Body of pancreas (tissue), 4 donors: ENCODE data around the gene ANKS1B. TPM values are rescaled to one million over a fixed set of nuclear protein-coding genes. Genes with fewer than 3 reads are reported as not detected.
"Not testable (repeated sequence)": the region's sequence is repeated elsewhere in the genome, so short reads cannot be mapped to it uniquely, and the experiment has no call there.

ENCODE experiments used
- ATAC-seq: fragments of 150-250 bp; one replicate; pipeline ENCODE4 v1.9.1; 2016
- DNase-seq, 4 donors: peaks; one replicate each; pipeline ENCODE4 v3.0.0-alpha.2; 2019
- H3K27ac ChIP-seq, 4 donors: fragments of 200-600 bp; sonication (generic); 1 replicate in 3 of 4; 2 replicates in 1 of 4; pipeline versions ENCODE4 v1.5.1 to v1.6.1; 2016 to 2019; ENCODE audit warnings: mild to moderate bottlenecking in 1 of 4, mixed read lengths in 1 of 4, moderate library complexity in 1 of 4
- H3K27me3 ChIP-seq, 2 donors: fragments of 200-600 bp; sonication (generic); one replicate each; pipeline ENCODE4 v1.6.0; 2016; ENCODE audit warnings: mild to moderate bottlenecking in 1 of 2
- H3K36me3 ChIP-seq, 2 donors: fragments of 200-600 bp; sonication (generic); replicated peaks in 1 of 2; 2 replicates each; pipeline ENCODE4 v1.5.1; 2016; ENCODE audit warnings: low read depth in 2 of 2; ENCODE audit not compliant: insufficient read depth in 1 of 2
- H3K4me1 ChIP-seq: fragments of 200-600 bp; sonication (generic); one replicate; pipeline ENCODE4 v1.6.0; 2016
- H3K4me3 ChIP-seq, 2 donors: fragments of 200-600 bp; sonication (generic); 1 replicate in 1 of 2; 2 replicates in 1 of 2; pipeline ENCODE4 v1.5.1; 2016 to 2019
- H3K9me3 ChIP-seq, 3 donors: fragments of 200-600 bp; sonication (generic); 1 replicate in 2 of 3; 2 replicates in 1 of 3; pipeline ENCODE4 v1.5.1; 2016
- CTCF ChIP-seq, 7 experiments: fragments of 450-650 bp in 4 of 7; fragments of 200-600 bp in 3 of 7; sonication (generic) in 3 of 7; IDR thresholded peaks; one replicate each; pipeline ENCODE4 v1.5.1; 2016 to 2019; ENCODE audit warnings: antibody characterized with exemption in 7 of 7
- POLR2A ChIP-seq, 3 donors: fragments of 450-650 bp; IDR thresholded peaks; one replicate each; pipeline ENCODE4 v1.6.1; 2016; ENCODE audit warnings: antibody characterized with exemption in 3 of 3, mild to moderate bottlenecking in 2 of 3
- WGBS, 2 donors: methylation state at CpG; one replicate each; pipeline ENCODE4 v1.1.5; 2017; 5-methylcytosine and 5-hydroxymethylcytosine counted together
- intact Hi-C: fragments of 100-400 bp; cut with DNase I; formaldehyde crosslinking; loops from one replicate; pipeline ENCODE4 v1.15.1; 2023
- total RNA-seq, 2 donors: library from RNA; depleted of rRNA; stranded (reverse); fragments of >200 nt; gene quantifications; one replicate each; pipeline ENCODE4 v1.1.0, GENCODE V29; 2016

The ANKS1B gene
- total RNA-seq, 2 donors from 2014 or later, result 2.1 to 10.2 TPM

DNA sequence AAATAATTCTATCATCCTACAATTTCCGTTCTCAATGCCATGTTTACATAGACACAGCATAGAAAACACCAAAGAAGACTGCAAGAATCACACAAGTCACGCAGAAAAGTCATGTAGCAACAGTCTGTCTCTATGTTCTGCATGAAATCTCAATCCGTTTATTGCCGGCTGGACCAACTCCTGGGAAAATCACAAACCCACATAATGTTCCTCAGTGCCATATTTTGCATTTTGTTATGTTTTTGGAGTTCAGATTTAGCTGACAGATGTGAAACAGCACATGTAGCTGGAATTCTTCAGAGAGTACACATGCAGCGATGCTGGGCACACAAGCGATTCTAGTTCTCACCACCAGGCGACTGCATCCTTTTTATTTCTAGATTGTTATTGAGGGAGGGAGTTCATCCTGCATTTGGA lies 1146.5 kb downstream of the ANKS1B start:
- 39 to 49% methylated on average over 7 of the region's 7 CpGs for WGBS, 2 donors
- Histone ChIP-seq H3K27me3 (no peaks in the 10 kb centered on the region), H3K4me3 (no peak overlapping the region), H3K4me1 (no peaks in the 10 kb centered on the region), H3K36me3 (no peaks in the 10 kb centered on the region), H3K9me3 (no peaks in the 10 kb centered on the region), H3K27ac (no peak overlapping the region)
- ATAC-seq (no peak), DNase-seq (no peak)
- TF ChIP-seq CTCF (IDR thresholded peaks at IDR 0.05) (peak in 3 of 7 experiments; percentile 12 to 14 (median 13)), POLR2A (IDR thresholded peaks at IDR 0.05) (no peak)
- intact Hi-C loops, result no loop called here

DNA sequence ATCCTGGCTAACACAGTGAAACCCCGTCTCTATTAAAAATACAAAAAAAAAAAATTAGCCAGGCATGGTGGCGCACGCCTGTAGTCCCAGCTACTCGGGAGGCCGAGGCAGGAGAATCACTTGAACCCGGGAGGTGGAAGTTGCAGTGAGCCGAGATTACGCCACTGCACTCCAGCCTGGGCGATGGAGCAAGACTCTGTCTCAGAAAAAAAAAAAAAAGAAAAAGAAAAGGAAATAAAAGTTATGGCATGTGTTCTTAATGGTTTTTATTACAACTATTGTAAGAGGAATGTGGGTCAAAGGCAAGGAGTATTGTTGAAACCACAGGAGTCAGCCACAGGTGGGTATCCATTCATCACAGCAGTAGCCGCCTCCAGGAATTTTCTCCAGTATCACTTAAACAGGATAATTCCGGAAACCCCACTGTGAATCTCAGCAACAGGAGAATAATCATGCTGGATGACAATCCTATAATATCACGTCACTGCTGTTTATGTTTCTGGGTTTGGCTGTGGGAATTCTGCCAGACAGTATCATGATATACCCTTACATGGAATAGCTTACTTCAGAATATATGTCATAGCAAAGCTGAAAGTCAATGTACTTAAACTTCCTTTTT lies 1147.5 kb downstream of the ANKS1B start:
- ATAC-seq, DNase-seq, H3K27ac ChIP-seq, H3K4me1 ChIP-seq, H3K27me3 ChIP-seq, H3K36me3 ChIP-seq, intact Hi-C loops, H3K9me3 ChIP-seq, H3K4me3 ChIP-seq: not testable (repeated sequence)
- 79 to 83% methylated on average over 12 of the region's 12 CpGs for WGBS, 2 donors

- H3K27me3 ChIP-seq, result no peaks in the 10 kb centered on the region
- no peak overlapping the region for H3K27ac ChIP-seq
- 75 to 76% methylated on average over 7 of the region's 7 CpGs for WGBS, 2 donors
- H3K36me3 ChIP-seq, result no peaks in the 10 kb centered on the region
- ATAC-seq (no peak), DNase-seq (no peak)
- TF ChIP-seq CTCF (IDR thresholded peaks at IDR 0.05), result no peak
- TF ChIP-seq POLR2A (IDR thresholded peaks at IDR 0.05), result no peak
- H3K4me3 ChIP-seq, result no peak overlapping the region
- H3K4me1 ChIP-seq, result no peaks in the 10 kb centered on the region
- intact Hi-C loops, result no loop called here
- no peaks in the 10 kb centered on the region for H3K9me3 ChIP-seq
Observed at GRCh38 chr12:98830657-98831056, 1154.1 kb downstream of the ANKS1B start.

- H3K36me3 ChIP-seq, result no peaks in the 10 kb centered on the region
- intact Hi-C loops, result no loop called here
- 62 to 68% methylated on average over 8 of the region's 8 CpGs for WGBS, 2 donors
- H3K27me3 ChIP-seq, result no peaks in the 10 kb centered on the region
- no peak overlapping the region for H3K4me3 ChIP-seq
- no peaks in the 10 kb centered on the region for H3K4me1 ChIP-seq
- no peak for DNase-seq
- ATAC-seq, result no peak
- no peak for TF ChIP-seq POLR2A (IDR thresholded peaks at IDR 0.05)
- no peak for TF ChIP-seq CTCF (IDR thresholded peaks at IDR 0.05)
- no peaks in the 10 kb centered on the region for H3K9me3 ChIP-seq
- H3K27ac ChIP-seq, result no peak overlapping the region
Observed at GRCh38 chr12:98828802-98829600, 1155.7 kb downstream of the ANKS1B start.

- 87 to 91% methylated on average over 5 of the region's 5 CpGs for WGBS, 2 donors
- Histone ChIP-seq H3K27ac (no peak overlapping the region), H3K9me3 (no peaks in the 10 kb centered on the region), H3K36me3 (no peaks in the 10 kb centered on the region), H3K4me1 (no peaks in the 10 kb centered on the region), H3K4me3 (no peak overlapping the region), H3K27me3 (no peaks in the 10 kb centered on the region)
- intact Hi-C loops, result no loop called here
- DNase-seq (no peak), ATAC-seq (no peak)
- TF ChIP-seq POLR2A (IDR thresholded peaks at IDR 0.05) (no peak), CTCF (IDR thresholded peaks at IDR 0.05) (no peak)
Observed at GRCh38 chr12:98823012-98823411, 1161.7 kb downstream of the ANKS1B start.
